GM18870 (cell line): ENCODE data around the gene SMARCA4.
"Not testable (repeated sequence)": the region's sequence is repeated elsewhere in the genome, so short reads cannot be mapped to it uniquely, and the experiment has no call there.

Source experiments
- ATAC-seq: cut with Tn5 transposase; IDR thresholded peaks from one replicate; pipeline ENCODE4 v1.9.1; 2021; ENCODE audit warnings: moderate library complexity; ENCODE audit not compliant: unreplicated experiment

The SMARCA4 gene

GRCh38 chr19:10928563-10929401 lies 32.0 kb upstream of the SMARCA4 start, which contains the start of the genes TIMM29 and YIPF2:
Gene TIMM29 (plus strand): TSS chr19:10928811. CDS start chr19:10928823, 12 bp downstream.
Gene YIPF2 (minus strand): TSS chr19:10928639. CDS start chr19:10928410, 229 bp downstream.
- peak; percentile 83 for ATAC-seq

GRCh38 chr19:10929402-10929794 lies 31.4 kb upstream of the SMARCA4 start:
- no peak for ATAC-seq

GRCh38 chr19:10935371-10936059 lies 25.3 kb upstream of the SMARCA4 start:
- ATAC-seq = no peak

GRCh38 chr19:10936661-10937084 lies 24.2 kb upstream of the SMARCA4 start:
- ATAC-seq = no peak

- ATAC-seq = not testable (repeated sequence)
These were observed 19.2 kb upstream of the SMARCA4 start for GRCh38 chr19:10941649-10942048.

- ATAC-seq = not testable (repeated sequence)
These were observed 17.4 kb upstream of the SMARCA4 start for GRCh38 chr19:10943412-10943811.

- no peak for ATAC-seq
These were observed 15.6 kb upstream of the SMARCA4 start for GRCh38 chr19:10945264-10945663.

GRCh38 chr19:10946958-10947657 lies 13.7 kb upstream of the SMARCA4 start:
- ATAC-seq = no peak

- ATAC-seq = no peak
These were observed 8.0 kb upstream of the SMARCA4 start for GRCh38 chr19:10952809-10953208.

- not testable (repeated sequence) for ATAC-seq
These were observed 1.4 kb upstream of the SMARCA4 start for GRCh38 chr19:10959277-10959968.

- ATAC-seq = no peak
These were observed 437 bp downstream of the SMARCA4 start for GRCh38 chr19:10961073-10961860.

- ATAC-seq = no peak
These were observed 2.0 kb downstream of the SMARCA4 start for GRCh38 chr19:10962863-10963262.

- ATAC-seq = no peak
These were observed 3.0 kb downstream of the SMARCA4 start for GRCh38 chr19:10963865-10964264.

GRCh38 chr19:10964903-10965302 lies 4.1 kb downstream of the SMARCA4 start:
- ATAC-seq = no peak

- ATAC-seq = no peak
These were observed 4.6 kb downstream of the SMARCA4 start for GRCh38 chr19:10965398-10965797.

GRCh38 chr19:10966809-10967208 lies 6.0 kb downstream of the SMARCA4 start:
- ATAC-seq = no peak

- no peak for ATAC-seq
These were observed 7.8 kb downstream of the SMARCA4 start for GRCh38 chr19:10968527-10969135.

GRCh38 chr19:10971107-10971726 lies 10.4 kb downstream of the SMARCA4 start:
- no peak for ATAC-seq
